ENCODE measurements around the gene DYRK2.

Gene DYRK2

GRCh38 chr12:67647181-67647798 lies 1.3 kb upstream of the DYRK2 start:
- DNase-seq = peak; percentile 23

GRCh38 chr12:67647799-67648520 lies 585 bp upstream of the DYRK2 start:
- peak; percentile 23 for DNase-seq

GRCh38 chr12:67649261-67649569 lies 670 bp downstream of the DYRK2 start:
- no peak for DNase-seq

- peak; percentile 46 for DNase-seq
Measured at GRCh38 chr12:67649570-67650387, 1.2 kb downstream of the DYRK2 start.

GRCh38 chr12:67650388-67651131 lies 2.0 kb downstream of the DYRK2 start:
- DNase-seq = peak; percentile 14

GRCh38 chr12:67651132-67651695 lies 2.7 kb downstream of the DYRK2 start:
- no peak for DNase-seq

- DNase-seq = no peak
Measured at GRCh38 chr12:67655829-67656228, 7.3 kb downstream of the DYRK2 start.

- DNase-seq = no peak
Measured at GRCh38 chr12:67656251-67656650, 7.7 kb downstream of the DYRK2 start.

- DNase-seq = no peak
Measured at GRCh38 chr12:67658486-67658885, 9.9 kb downstream of the DYRK2 start.

GRCh38 chr12:67659292-67659691 lies 10.7 kb downstream of the DYRK2 start:
- DNase-seq = no peak

GRCh38 chr12:67661311-67662021 lies 12.9 kb downstream of the DYRK2 start:
- no peak for DNase-seq

- DNase-seq = no peak
Measured at GRCh38 chr12:67662910-67663538, 14.5 kb downstream of the DYRK2 start.

- no peak for DNase-seq
Measured at GRCh38 chr12:67664171-67664570, 15.6 kb downstream of the DYRK2 start.

- DNase-seq = no peak
Measured at GRCh38 chr12:67665679-67666078, 17.1 kb downstream of the DYRK2 start.

- DNase-seq = no peak
Measured at GRCh38 chr12:67666605-67667004, 18.1 kb downstream of the DYRK2 start.

- DNase-seq = no peak
Measured at GRCh38 chr12:67667276-67668073, 18.9 kb downstream of the DYRK2 start.

- DNase-seq = no peak
Measured at GRCh38 chr12:67669217-67669933, 20.8 kb downstream of the DYRK2 start.

- DNase-seq = no peak
Measured at GRCh38 chr12:67669934-67670631, 21.5 kb downstream of the DYRK2 start.

- DNase-seq = no peak
Measured at GRCh38 chr12:67671419-67671818, 22.9 kb downstream of the DYRK2 start.

GRCh38 chr12:67671892-67672291 lies 23.3 kb downstream of the DYRK2 start:
- DNase-seq = no peak
